GM18507 (cell line): ENCODE measurements around the gene ARMH4.
A peak's percentile ranks its signal among the peaks of the same experiment; 100 is the strongest.

Experiments used
- DNase-seq: peaks from one replicate; pipeline ENCODE4 v3.0.0; 2011; ENCODE audit warnings: low read depth; ENCODE audit not compliant: insufficient read length; ENCODE audit errors: extremely low spot score
- FAIRE-seq: peaks from 2 replicates; lab custom pipeline; 2011; peaks lifted over from hg19 to GRCh38; lab: Jason Lieb, UNC

ARMH4 gene, protein sequence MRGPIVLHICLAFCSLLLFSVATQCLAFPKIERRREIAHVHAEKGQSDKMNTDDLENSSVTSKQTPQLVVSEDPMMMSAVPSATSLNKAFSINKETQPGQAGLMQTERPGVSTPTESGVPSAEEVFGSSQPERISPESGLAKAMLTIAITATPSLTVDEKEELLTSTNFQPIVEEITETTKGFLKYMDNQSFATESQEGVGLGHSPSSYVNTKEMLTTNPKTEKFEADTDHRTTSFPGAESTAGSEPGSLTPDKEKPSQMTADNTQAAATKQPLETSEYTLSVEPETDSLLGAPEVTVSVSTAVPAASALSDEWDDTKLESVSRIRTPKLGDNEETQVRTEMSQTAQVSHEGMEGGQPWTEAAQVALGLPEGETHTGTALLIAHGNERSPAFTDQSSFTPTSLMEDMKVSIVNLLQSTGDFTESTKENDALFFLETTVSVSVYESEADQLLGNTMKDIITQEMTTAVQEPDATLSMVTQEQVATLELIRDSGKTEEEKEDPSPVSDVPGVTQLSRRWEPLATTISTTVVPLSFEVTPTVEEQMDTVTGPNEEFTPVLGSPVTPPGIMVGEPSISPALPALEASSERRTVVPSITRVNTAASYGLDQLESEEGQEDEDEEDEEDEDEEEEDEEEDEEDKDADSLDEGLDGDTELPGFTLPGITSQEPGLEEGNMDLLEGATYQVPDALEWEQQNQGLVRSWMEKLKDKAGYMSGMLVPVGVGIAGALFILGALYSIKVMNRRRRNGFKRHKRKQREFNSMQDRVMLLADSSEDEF

DNA sequence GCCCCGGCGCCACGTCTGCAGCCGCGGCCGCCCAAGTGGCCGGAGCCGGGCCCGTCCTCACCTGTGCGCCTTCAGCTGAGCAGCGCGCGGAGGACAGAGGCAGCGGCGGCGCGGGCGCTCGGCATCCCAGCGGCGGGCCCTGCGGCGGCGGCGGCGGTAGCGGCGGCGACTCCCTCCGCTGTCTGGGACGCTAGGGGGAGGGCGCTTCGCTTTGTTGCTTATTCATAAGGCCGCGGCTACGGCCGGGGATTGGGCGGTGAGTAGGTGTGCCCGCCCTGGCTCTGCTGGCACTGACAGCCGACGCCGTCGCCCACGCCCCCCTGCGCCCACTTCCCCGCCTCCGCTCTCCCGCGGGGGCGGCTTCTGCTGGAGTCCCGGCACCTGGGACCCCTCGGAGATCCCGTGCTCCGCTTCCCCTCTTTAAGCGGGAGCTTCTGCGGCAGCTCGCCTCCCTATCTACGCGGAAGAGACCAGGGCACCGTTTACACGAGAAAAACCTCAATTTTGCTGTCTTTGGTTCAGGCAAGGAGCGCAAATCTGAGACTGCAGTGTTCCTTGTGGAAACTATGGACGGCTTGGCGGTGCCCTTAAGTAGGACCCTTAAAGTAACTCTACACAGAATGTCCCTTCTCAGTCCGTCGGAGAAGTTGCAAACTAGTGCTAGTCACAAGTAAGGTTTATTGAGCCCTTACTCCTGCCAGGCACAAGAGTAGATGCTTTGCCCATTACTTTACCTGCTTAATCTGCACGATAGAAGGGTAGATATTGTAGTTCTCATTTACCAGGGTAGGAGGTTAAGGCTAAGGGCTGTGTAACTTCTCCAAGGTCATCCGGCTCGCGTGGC, at the start of gene ARMH4:
Gene ARMH4, minus strand, starts transcription at position 200 of the 844 bp plus-strand sequence. CDS start 12,855 bp downstream, outside the sequence.
- DNase-seq (peak; percentile 43), FAIRE-seq (peak; percentile 59)

GRCh38 chr14:58200846-58201245, 48.8 kb upstream of the ARMH4 start:
- DNase-seq = no peak
- FAIRE-seq = no peak

GRCh38 chr14:58200480-58200841, 48.4 kb upstream of the ARMH4 start:
- FAIRE-seq (peak; percentile 54), DNase-seq (no peak)

DNA sequence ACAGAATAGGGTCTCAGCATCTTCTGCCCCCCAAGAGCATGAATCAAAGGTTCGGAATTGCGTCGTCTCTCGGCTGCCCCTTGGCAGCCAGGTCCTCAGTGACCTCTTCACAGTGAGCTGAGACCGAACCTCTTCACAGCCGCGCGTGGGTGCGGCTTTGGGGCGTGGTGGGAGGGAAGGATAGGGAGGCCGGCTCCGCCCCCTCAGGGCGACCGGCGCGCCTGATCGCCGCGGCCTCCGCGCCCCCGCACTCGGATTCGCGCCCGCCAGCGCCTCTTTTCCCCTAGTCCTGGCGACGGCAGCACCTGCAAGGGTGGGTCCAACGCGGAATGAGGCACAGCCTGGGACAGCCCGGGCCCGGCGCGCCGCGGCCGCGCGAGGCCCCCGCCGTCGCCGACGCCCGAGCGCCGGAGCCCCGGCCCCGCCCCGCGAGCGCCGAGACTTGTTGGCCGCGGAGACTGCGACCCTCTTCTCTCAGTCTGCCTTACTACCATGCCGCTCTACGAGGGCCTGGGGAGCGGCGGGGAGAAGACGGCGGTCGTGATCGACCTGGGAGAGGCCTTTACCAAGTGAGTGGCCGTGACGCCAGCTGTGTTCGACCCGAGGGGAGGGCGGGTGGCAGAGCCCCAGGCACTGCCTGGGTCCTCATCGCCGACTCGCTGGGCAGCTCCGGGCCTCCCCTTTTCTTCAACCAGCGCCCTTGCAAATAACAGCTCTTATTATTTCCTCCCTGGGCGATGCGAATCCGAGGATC, 47.9 kb upstream of the ARMH4 start, which contains the start of gene ACTR10:
Gene ACTR10, plus strand, starts transcription at position 424 of the 754 bp plus-strand sequence. Its CDS starts 69 bp downstream, at position 493.
- FAIRE-seq (peak; percentile 92), DNase-seq (peak; percentile 80)

DNA sequence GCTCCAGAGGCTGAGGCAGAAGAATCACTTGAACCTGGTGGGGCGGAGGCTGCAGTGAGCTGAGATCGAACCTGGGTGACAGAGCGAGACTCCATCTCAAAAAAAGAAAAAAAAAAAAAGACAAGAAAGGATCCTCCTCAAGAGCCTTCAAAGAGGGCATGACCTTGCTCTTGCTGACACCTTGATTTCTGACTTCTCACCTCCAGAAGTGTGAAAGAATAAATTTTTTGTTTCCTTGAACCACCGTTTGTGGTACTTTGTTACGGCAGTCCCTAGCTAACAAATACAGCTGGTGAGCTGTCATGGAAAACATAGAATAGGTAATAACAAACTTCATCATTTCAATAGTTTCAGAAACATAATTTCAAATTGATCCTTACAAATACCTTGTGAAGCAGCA, 46.1 kb upstream of the ARMH4 start:
- FAIRE-seq (no peak), DNase-seq (no peak)

DNA sequence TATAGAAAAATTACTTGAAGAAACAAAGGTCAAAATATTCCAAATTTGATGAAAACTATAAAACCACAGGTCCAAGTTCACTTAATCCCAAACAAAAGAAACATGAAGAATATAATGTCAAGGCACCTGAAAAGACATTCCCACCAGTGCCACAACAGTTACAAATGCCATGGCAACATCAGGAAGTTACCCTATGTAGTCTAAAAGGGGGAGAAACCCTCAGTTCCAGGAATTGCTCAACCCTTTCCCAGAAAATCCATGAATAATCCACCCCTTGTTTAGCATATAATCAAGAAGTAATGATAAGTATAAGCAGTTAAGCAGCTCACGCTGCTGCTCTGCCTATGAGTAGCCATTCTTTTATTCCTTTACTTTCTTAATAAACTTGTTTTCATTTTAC, 44.2 kb upstream of the ARMH4 start:
- no peak for DNase-seq
- no peak for FAIRE-seq

DNA sequence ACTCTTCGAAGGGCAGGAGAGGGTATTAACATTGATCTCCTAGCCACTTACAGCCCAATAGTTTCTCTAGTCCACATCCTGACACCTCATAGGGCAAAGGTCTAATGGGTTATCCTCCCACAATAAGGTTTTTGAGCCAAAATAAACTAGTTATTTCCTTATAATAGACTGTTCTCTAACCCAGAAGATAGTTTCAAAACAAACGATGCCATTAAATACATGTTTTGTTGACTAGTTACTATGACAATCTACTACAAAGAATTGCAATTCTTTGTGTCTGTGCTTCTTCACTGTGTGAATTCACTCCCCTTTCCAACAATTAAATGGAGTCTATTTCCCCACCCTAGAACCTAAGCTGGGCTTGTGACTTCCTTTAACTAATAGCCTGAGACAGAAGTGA, 41.5 kb upstream of the ARMH4 start:
- no peak for DNase-seq
- no peak for FAIRE-seq

- FAIRE-seq = no peak
- no peak for DNase-seq
Observed at GRCh38 chr14:58191763-58192601, 40.0 kb upstream of the ARMH4 start.

GRCh38 chr14:58189176-58189575, 37.2 kb upstream of the ARMH4 start:
- no peak for DNase-seq
- no peak for FAIRE-seq

DNA sequence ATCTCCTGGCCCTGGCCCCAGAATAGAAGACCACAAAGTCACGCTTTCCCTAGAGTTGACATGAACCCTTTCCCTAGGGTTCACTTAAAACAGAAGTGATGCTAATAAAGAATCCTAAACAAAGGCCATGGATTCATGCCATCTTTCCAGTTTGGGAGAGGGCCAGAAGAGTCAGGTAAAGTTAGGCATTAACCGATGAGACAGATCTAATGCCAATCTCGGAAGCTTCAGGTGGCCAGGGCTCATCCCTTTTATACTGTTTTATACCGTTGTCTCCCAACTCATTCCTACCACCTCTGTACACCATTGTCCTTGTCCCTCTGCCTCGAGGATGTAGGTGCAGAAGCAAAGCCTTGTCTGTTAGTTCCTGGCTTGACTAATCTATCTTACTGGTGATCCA, 25.1 kb upstream of the ARMH4 start:
- no peak for FAIRE-seq
- DNase-seq = no peak

- peak; percentile 42 for DNase-seq
- FAIRE-seq = peak; percentile 76
Observed at GRCh38 chr14:58171090-58171489, 19.1 kb upstream of the ARMH4 start.

- FAIRE-seq (no peak), DNase-seq (no peak)
Observed at GRCh38 chr14:58167891-58168290, 15.9 kb upstream of the ARMH4 start.

GRCh38 chr14:58167057-58167456, 15.0 kb upstream of the ARMH4 start:
- no peak for FAIRE-seq
- no peak for DNase-seq

- DNase-seq (no peak), FAIRE-seq (peak; percentile 75)
Observed at GRCh38 chr14:58166005-58166983, 14.3 kb upstream of the ARMH4 start.

DNA sequence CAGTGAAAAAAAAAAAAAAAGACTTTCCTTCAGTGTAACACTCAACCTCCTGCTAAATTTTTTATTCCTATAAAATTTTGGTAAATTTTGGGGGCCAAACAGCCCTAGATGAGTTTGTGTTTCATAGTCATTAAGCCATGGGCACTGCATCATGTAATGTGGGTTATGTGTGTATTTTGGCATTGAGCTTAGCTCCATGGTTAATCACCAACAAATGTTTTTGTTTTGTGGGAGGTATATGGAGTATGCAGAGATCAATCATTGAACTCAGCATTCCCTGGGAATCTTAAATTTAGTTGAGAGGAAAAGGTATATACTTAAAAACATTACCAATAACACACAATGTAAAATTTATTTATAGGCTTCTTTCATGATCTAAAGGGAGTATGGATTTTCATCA, 8.5 kb upstream of the ARMH4 start:
- no peak for FAIRE-seq
- no peak for DNase-seq

GRCh38 chr14:58151133-58152013, 640 bp downstream of the ARMH4 start:
- FAIRE-seq = no peak

More at GRCh38 chr14:58151133-58152013, 640 bp downstream of the ARMH4 start:
- no peak for DNase-seq
